Type B pancreatic cell (in vitro differentiated cells): ENCODE data around the gene GNMT. TPM values are rescaled to one million over a fixed set of nuclear protein-coding genes. Genes with fewer than 3 reads are reported as not detected.

Experiments used
- DNase-seq: peaks from one replicate; pipeline ENCODE4 v3.0.0; 2021; ENCODE audit warnings: mixed read lengths; ENCODE audit not compliant: unreplicated experiment; ENCODE audit errors: extremely low spot score
- H3K27ac Mint-ChIP-seq: 2 replicates; pipeline ENCODE4 v1.8.0; 2021; ENCODE audit warnings: mild to moderate bottlenecking, mixed read lengths
- H3K27me3 Mint-ChIP-seq: 2 replicates; pipeline ENCODE4 v1.8.0; 2021; ENCODE audit warnings: mixed read lengths
- H3K36me3 Mint-ChIP-seq: 2 replicates; pipeline ENCODE4 v1.8.0; 2021; ENCODE audit warnings: mixed read lengths
- H3K4me1 Mint-ChIP-seq: one replicate; pipeline ENCODE4 v1.8.0; 2021; ENCODE audit warnings: mixed read lengths; ENCODE audit not compliant: unreplicated experiment
- H3K4me3 Mint-ChIP-seq: 2 replicates; pipeline ENCODE4 v1.8.0; 2021; ENCODE audit warnings: mild to moderate bottlenecking, mixed read lengths
- H3K9me3 Mint-ChIP-seq: 2 replicates; pipeline ENCODE4 v1.8.0; 2021; ENCODE audit warnings: mixed read lengths
- CTCF ChIP-seq: fragments of 200-600 bp; sonication (generic); conservative IDR thresholded peaks from 2 replicates; pipeline ENCODE4 v1.5.0; 2021; ENCODE audit warnings: antibody characterized with exemption, mild to moderate bottlenecking
- total RNA-seq: library from RNA; stranded (reverse); gene quantifications from 2 replicates; pipeline ENCODE4 v1.2.1, GENCODE V29; 2021; ENCODE audit warnings: low replicate concordance

GNMT gene
- total RNA-seq, 1 donor from 2014 or later: 0.39 TPM

- peaks cover 24% of the 10 kb centered on the region for H3K27me3 Mint-ChIP-seq
- H3K27ac Mint-ChIP-seq: no peak overlapping the region
- peaks cover 4% of the 10 kb centered on the region for H3K4me1 Mint-ChIP-seq
- H3K4me3 Mint-ChIP-seq: no peak overlapping the region
- no peak for TF ChIP-seq CTCF
- DNase-seq: no peak
- H3K36me3 Mint-ChIP-seq: no peaks in the 10 kb centered on the region
- H3K9me3 Mint-ChIP-seq: no peaks in the 10 kb centered on the region
These were observed 1.5 kb downstream of the GNMT start for GRCh38 chr6:42962096-42962495.

- Mint-ChIP-seq H3K9me3 (no peaks in the 10 kb centered on the region), H3K27ac (no peak overlapping the region), H3K36me3 (no peaks in the 10 kb centered on the region), H3K4me3 (peak overlapping the region; percentile 16), H3K27me3 (peaks cover 24% of the 10 kb centered on the region), H3K4me1 (peaks cover 4% of the 10 kb centered on the region)
- no peak for DNase-seq
- TF ChIP-seq CTCF: no peak
These were observed 2.1 kb downstream of the GNMT start for GRCh38 chr6:42962502-42963178.

GRCh38 chr6:42963179-42963854 lies 2.8 kb downstream of the GNMT start:
- Mint-ChIP-seq H3K27me3 (peaks cover 24% of the 10 kb centered on the region), H3K9me3 (no peaks in the 10 kb centered on the region), H3K4me1 (peaks cover 4% of the 10 kb centered on the region), H3K27ac (no peak overlapping the region), H3K4me3 (no peak overlapping the region), H3K36me3 (no peaks in the 10 kb centered on the region)
- DNase-seq: no peak
- no peak for TF ChIP-seq CTCF

- Mint-ChIP-seq H3K36me3 (no peaks in the 10 kb centered on the region), H3K4me3 (no peak overlapping the region), H3K27ac (no peak overlapping the region), H3K27me3 (peaks cover 24% of the 10 kb centered on the region), H3K9me3 (no peaks in the 10 kb centered on the region), H3K4me1 (peaks cover 4% of the 10 kb centered on the region)
- no peak for DNase-seq
- peak; percentile 50 for TF ChIP-seq CTCF
These were observed 3.5 kb downstream of the GNMT start for GRCh38 chr6:42963855-42964605.

- no peaks in the 10 kb centered on the region for H3K4me1 Mint-ChIP-seq
- H3K27ac Mint-ChIP-seq: no peak overlapping the region
- H3K9me3 Mint-ChIP-seq: no peaks in the 10 kb centered on the region
- no peak overlapping the region for H3K4me3 Mint-ChIP-seq
- peaks cover 1% of the 10 kb centered on the region for H3K36me3 Mint-ChIP-seq
- no peak for TF ChIP-seq CTCF
- no peak for DNase-seq
- H3K27me3 Mint-ChIP-seq: peaks cover 4% of the 10 kb centered on the region
These were observed 6.0 kb downstream of the GNMT start for GRCh38 chr6:42966571-42966970.
